Neural progenitor cell (in vitro differentiated cells): Measurements from ENCODE around the gene GRM8. TPM values are rescaled to one million over a fixed set of nuclear protein-coding genes. Genes with fewer than 3 reads are reported as not detected.

Experiments used
- DNase-seq: peaks from one replicate; pipeline ENCODE4 v3.0.0-alpha.2; 2016; ENCODE audit warnings: low spot score
- H2AFZ ChIP-seq: fragments of 200-600 bp; sonication (generic); replicated peaks from 2 replicates; pipeline ENCODE4 v1.6.1; 2016; ENCODE audit warnings: antibody characterized with exemption
- H3F3A ChIP-seq: fragments of 200-600 bp; sonication (generic); 2 replicates; pipeline ENCODE4 v1.6.1; 2016; ENCODE audit warnings: antibody characterized with exemption, low read depth
- H3K27ac ChIP-seq: fragments of 200-600 bp; sonication (generic); 2 replicates; pipeline ENCODE4 v1.5.1; 2016; ENCODE audit warnings: mild to moderate bottlenecking
- H3K27me3 ChIP-seq: fragments of 200-600 bp; sonication (generic); 2 replicates; pipeline ENCODE4 v1.6.1; 2016; ENCODE audit warnings: mild to moderate bottlenecking, moderate library complexity
- H3K36me3 ChIP-seq: fragments of 200-600 bp; sonication (generic); 2 replicates; pipeline ENCODE4 v1.5.1; 2016
- H3K4me1 ChIP-seq: fragments of 200-600 bp; sonication (generic); 2 replicates; pipeline ENCODE4 v1.6.1; 2016; ENCODE audit warnings: mixed run types
- H3K4me2 ChIP-seq: fragments of 200-600 bp; sonication (generic); 2 replicates; pipeline ENCODE4 v1.6.1; 2016
- H3K4me3 ChIP-seq: fragments of 200-600 bp; sonication (generic); 2 replicates; pipeline ENCODE4 v1.5.1; 2016
- H3K79me2 ChIP-seq: fragments of 200-600 bp; sonication (generic); 2 replicates; pipeline ENCODE4 v1.6.1; 2016; ENCODE audit warnings: low read depth
- H3K9ac ChIP-seq: fragments of 200-600 bp; sonication (generic); 2 replicates; pipeline ENCODE4 v1.6.1; 2016
- H3K9me3 ChIP-seq: fragments of 200-600 bp; sonication (generic); 2 replicates; pipeline ENCODE4 v1.5.1; 2016; ENCODE audit warnings: low read depth
- H4K20me1 ChIP-seq: fragments of 200-600 bp; sonication (generic); 2 replicates; pipeline ENCODE4 v1.6.1; 2016; ENCODE audit warnings: low read depth
- H3K27ac Mint-ChIP-seq: 3 replicates; pipeline ENCODE4 v1.8.0; 2021; ENCODE audit warnings: mixed read lengths
- H3K27me3 Mint-ChIP-seq: 2 replicates; pipeline ENCODE4 v1.8.0; 2022; ENCODE audit warnings: low read depth, mild to moderate bottlenecking, inconsistent platforms, moderate library complexity, mixed read lengths; ENCODE audit not compliant: insufficient read depth
- H3K36me3 Mint-ChIP-seq: 3 replicates; pipeline ENCODE4 v1.8.0; 2021; ENCODE audit warnings: mixed read lengths
- H3K4me1 Mint-ChIP-seq: 3 replicates; pipeline ENCODE4 v1.8.0; 2021; ENCODE audit warnings: mixed read lengths
- H3K4me3 Mint-ChIP-seq: 3 replicates; pipeline ENCODE4 v1.8.0; 2021; ENCODE audit warnings: mild to moderate bottlenecking, moderate library complexity, mixed read lengths
- H3K9me3 Mint-ChIP-seq: 3 replicates; pipeline ENCODE4 v1.8.0; 2020; ENCODE audit warnings: mixed read lengths
- CTCF ChIP-seq: fragments of 200-600 bp; sonication (generic); IDR thresholded peaks from 2 replicates; pipeline ENCODE4 v1.5.1; 2017; ENCODE audit warnings: antibody characterized with exemption, mild to moderate bottlenecking
- EZH2 ChIP-seq: fragments of 200-600 bp; sonication (generic); IDR thresholded peaks from 2 replicates; pipeline ENCODE4 v1.6.1; 2017; ENCODE audit warnings: antibody characterized with exemption, mild to moderate bottlenecking, moderate library complexity
- EZH2phosphoT487 ChIP-seq: fragments of 200-600 bp; sonication (generic); IDR thresholded peaks from 2 replicates; pipeline ENCODE4 v1.6.1; 2017; ENCODE audit warnings: antibody characterized with exemption
- total RNA-seq: library from RNA; depleted of rRNA; stranded (reverse); fragments of >200 nt; gene quantifications from 2 replicates; pipeline ENCODE4 v1.2.3, GENCODE V29; 2015; ENCODE audit warnings: low replicate concordance

GRM8 gene
- total RNA-seq, 1 donor from 2014 or later = 0.62 TPM

DNA sequence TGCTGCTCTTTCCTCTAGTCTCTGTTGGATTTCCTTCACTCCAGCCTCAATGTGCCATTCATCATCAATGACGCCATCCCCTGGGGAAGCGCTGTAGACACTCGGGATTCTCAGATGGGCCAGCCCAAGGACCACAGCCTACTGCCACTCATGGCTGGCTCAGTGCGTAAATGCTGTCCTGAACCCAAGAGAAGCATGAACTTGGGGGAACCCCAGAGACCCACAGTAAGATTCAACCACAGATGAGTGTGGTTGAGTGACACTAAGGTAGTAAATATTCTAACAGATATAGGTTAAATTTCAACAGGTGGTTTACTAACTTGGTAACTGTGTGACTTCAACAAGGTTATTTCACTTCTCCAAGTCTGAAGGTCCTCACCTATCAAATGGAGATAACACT is 304.1 kb downstream of the GRM8 start:
- no peaks in the 10 kb centered on the region for H3K79me2 ChIP-seq
- H3K4me1 ChIP-seq = peaks cover 9% of the 10 kb centered on the region
- H3K4me2 ChIP-seq = no peak overlapping the region
- H3K27ac Mint-ChIP-seq = no peak overlapping the region
- H3K36me3 Mint-ChIP-seq = no peaks in the 10 kb centered on the region
- H3K36me3 ChIP-seq = no peaks in the 10 kb centered on the region
- no peak overlapping the region for H3K4me3 Mint-ChIP-seq
- no peaks in the 10 kb centered on the region for H3F3A ChIP-seq
- no peaks in the 10 kb centered on the region for H3K27me3 ChIP-seq
- H3K9ac ChIP-seq = no peak overlapping the region
- no peak overlapping the region for H2AFZ ChIP-seq
- H3K9me3 Mint-ChIP-seq = no peaks in the 10 kb centered on the region
- TF ChIP-seq EZH2phosphoT487 = no peak
- H3K27ac ChIP-seq = no peak overlapping the region
- H3K27me3 Mint-ChIP-seq = no peaks in the 10 kb centered on the region
- H3K4me3 ChIP-seq = no peak overlapping the region
- H4K20me1 ChIP-seq = no peaks in the 10 kb centered on the region
- H3K4me1 Mint-ChIP-seq = peaks cover 6% of the 10 kb centered on the region
- DNase-seq = no peak
- no peaks in the 10 kb centered on the region for H3K9me3 ChIP-seq

- no peak for TF ChIP-seq EZH2phosphoT487
- no peak for TF ChIP-seq EZH2
- TF ChIP-seq CTCF = no peak
These were observed 311.9 kb downstream of the GRM8 start for GRCh38 chr7:126940723-126941307.

DNA sequence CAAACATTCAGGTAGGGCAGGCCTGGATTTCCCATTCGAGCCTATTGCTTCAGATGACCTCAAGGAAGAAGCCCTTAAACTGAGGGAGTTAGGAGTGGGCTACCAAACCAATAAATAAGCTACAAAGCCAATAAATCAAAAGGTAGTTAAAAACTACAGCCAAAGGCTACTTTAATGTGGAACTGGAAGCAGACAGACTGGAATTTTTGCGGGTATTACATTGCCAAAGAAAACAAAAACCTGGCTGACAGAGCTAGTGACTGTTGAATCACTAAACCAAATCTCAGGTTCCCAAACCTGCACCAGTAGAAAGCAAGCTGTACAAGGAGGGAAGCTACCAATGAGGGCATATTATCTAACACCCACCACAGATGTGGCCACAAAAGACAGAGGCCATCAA is 315.6 kb downstream of the GRM8 start:
- Histone ChIP-seq H3K4me3 (no peak overlapping the region), H3K36me3 (no peaks in the 10 kb centered on the region), H3F3A (no peaks in the 10 kb centered on the region), H3K4me2 (no peak overlapping the region), H3K79me2 (no peaks in the 10 kb centered on the region), H4K20me1 (no peaks in the 10 kb centered on the region), H3K27me3 (peaks cover 6% of the 10 kb centered on the region), H3K9me3 (no peaks in the 10 kb centered on the region), H2AFZ (no peak overlapping the region), H3K4me1 (no peaks in the 10 kb centered on the region), H3K27ac (no peak overlapping the region), H3K9ac (no peak overlapping the region)
- H3K9me3 Mint-ChIP-seq = no peaks in the 10 kb centered on the region
- no peaks in the 10 kb centered on the region for H3K4me1 Mint-ChIP-seq
- H3K27ac Mint-ChIP-seq = no peak overlapping the region
- no peak for DNase-seq
- peaks cover 3% of the 10 kb centered on the region for H3K27me3 Mint-ChIP-seq
- H3K4me3 Mint-ChIP-seq = no peak overlapping the region
- H3K36me3 Mint-ChIP-seq = no peaks in the 10 kb centered on the region
- TF ChIP-seq EZH2phosphoT487 = no peak
- TF ChIP-seq EZH2 = no peak

More at GRCh38 chr7:126940723-126941307, 311.9 kb downstream of the GRM8 start:
- H3K36me3 ChIP-seq = no peaks in the 10 kb centered on the region
- H2AFZ ChIP-seq = no peak overlapping the region
- Mint-ChIP-seq H3K9me3 (no peaks in the 10 kb centered on the region), H3K36me3 (no peaks in the 10 kb centered on the region), H3K4me3 (no peak overlapping the region), H3K4me1 (no peaks in the 10 kb centered on the region), H3K27ac (no peak overlapping the region), H3K27me3 (peaks cover 3% of the 10 kb centered on the region)
- H3K79me2 ChIP-seq = no peaks in the 10 kb centered on the region
- no peak overlapping the region for H3K27ac ChIP-seq
- no peaks in the 10 kb centered on the region for H3K9me3 ChIP-seq
- H3K27me3 ChIP-seq = no peaks in the 10 kb centered on the region
- H3K4me1 ChIP-seq = no peaks in the 10 kb centered on the region
- H4K20me1 ChIP-seq = no peaks in the 10 kb centered on the region
- H3K4me2 ChIP-seq = no peak overlapping the region
- DNase-seq = no peak
- no peak overlapping the region for H3K4me3 ChIP-seq
- H3K9ac ChIP-seq = no peak overlapping the region
- H3F3A ChIP-seq = no peaks in the 10 kb centered on the region

GRCh38 chr7:126931581-126931980 is 321.2 kb downstream of the GRM8 start:
- Histone ChIP-seq H3K9me3 (no peaks in the 10 kb centered on the region), H4K20me1 (no peaks in the 10 kb centered on the region), H3K27ac (no peak overlapping the region), H3K4me3 (no peak overlapping the region), H3F3A (no peaks in the 10 kb centered on the region), H3K27me3 (peaks cover 13% of the 10 kb centered on the region), H2AFZ (no peak overlapping the region), H3K4me1 (no peaks in the 10 kb centered on the region), H3K4me2 (no peak overlapping the region), H3K9ac (no peak overlapping the region), H3K79me2 (no peaks in the 10 kb centered on the region), H3K36me3 (no peaks in the 10 kb centered on the region)
- TF ChIP-seq EZH2 = no peak
- TF ChIP-seq EZH2phosphoT487 = no peak
- no peak for TF ChIP-seq CTCF
- Mint-ChIP-seq H3K27me3 (no peaks in the 10 kb centered on the region), H3K27ac (no peak overlapping the region), H3K4me3 (no peak overlapping the region), H3K36me3 (no peaks in the 10 kb centered on the region), H3K9me3 (no peaks in the 10 kb centered on the region), H3K4me1 (no peaks in the 10 kb centered on the region)
- no peak for DNase-seq
